ENCODE data around the gene OR2J2. TPM values are rescaled to one million over a fixed set of nuclear protein-coding genes. Genes with fewer than 3 reads are reported as not detected.

Gene OR2J2
- not detected in 2 replicates for total RNA-seq

DNA sequence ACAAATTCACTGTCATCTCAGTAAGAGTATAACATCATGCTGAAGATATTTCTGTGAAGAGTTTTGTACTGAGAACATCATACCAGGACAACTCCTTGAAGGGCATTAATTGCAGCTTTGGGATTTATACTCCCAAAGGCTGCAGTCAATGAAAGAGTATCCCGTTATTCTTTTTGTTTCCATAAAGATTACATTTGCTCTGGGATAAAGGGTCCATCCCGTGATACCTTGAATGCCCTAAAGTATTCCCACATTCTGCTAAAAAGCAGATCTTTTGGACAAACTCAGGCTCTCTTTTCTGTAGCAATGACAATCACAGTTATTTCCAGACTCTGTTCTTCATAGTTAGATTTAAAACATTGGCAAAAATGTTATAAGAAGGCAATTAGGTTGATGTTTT, at the start of gene OR2J2:
Gene OR2J2, plus strand, starts transcription at position 301 of the 400 bp plus-strand sequence. CDS start 2,729 bp downstream, outside the sequence.

Other genes starting within 250 kb of the OR2J2 start
- gene TRIM27, start 246.9 kb upstream of the OR2J2 start, total RNA-seq = 56.3 and 66.6 TPM in 2 replicates
- 0.63 and 0.85 TPM in 2 replicates for gene ZNF311, start 165.6 kb upstream of the OR2J2 start, total RNA-seq
- gene OR2W1, start 125.7 kb upstream of the OR2J2 start, total RNA-seq = not detected in 2 replicates
- gene OR2B3, start 83.6 kb upstream of the OR2J2 start, total RNA-seq = not detected in 2 replicates
- not detected in 2 replicates for gene OR2J1, start 71.4 kb upstream of the OR2J2 start, total RNA-seq
- not detected in 2 replicates for gene OR2J3, start 62.8 kb upstream of the OR2J2 start, total RNA-seq
- not detected in 2 replicates for gene OR14J1, start 130.8 kb downstream of the OR2J2 start, total RNA-seq
- gene OR5V1, start 198.0 kb downstream of the OR2J2 start, total RNA-seq = not detected in 2 replicates
- gene OR12D3, start 204.4 kb downstream of the OR2J2 start, total RNA-seq = not detected in 2 replicates
- not detected in 2 replicates for gene OR12D2, start 224.7 kb downstream of the OR2J2 start, total RNA-seq
- not detected in 2 replicates for gene OR12D1, start 244.0 kb downstream of the OR2J2 start, total RNA-seq